ENCODE measurements around the gene IGFALS. TPM values are rescaled to one million over a fixed set of nuclear protein-coding genes. Genes with fewer than 3 reads are reported as not detected.

Gene IGFALS
- total RNA-seq, 1 donor from 2014 or later, result not detected

DNA sequence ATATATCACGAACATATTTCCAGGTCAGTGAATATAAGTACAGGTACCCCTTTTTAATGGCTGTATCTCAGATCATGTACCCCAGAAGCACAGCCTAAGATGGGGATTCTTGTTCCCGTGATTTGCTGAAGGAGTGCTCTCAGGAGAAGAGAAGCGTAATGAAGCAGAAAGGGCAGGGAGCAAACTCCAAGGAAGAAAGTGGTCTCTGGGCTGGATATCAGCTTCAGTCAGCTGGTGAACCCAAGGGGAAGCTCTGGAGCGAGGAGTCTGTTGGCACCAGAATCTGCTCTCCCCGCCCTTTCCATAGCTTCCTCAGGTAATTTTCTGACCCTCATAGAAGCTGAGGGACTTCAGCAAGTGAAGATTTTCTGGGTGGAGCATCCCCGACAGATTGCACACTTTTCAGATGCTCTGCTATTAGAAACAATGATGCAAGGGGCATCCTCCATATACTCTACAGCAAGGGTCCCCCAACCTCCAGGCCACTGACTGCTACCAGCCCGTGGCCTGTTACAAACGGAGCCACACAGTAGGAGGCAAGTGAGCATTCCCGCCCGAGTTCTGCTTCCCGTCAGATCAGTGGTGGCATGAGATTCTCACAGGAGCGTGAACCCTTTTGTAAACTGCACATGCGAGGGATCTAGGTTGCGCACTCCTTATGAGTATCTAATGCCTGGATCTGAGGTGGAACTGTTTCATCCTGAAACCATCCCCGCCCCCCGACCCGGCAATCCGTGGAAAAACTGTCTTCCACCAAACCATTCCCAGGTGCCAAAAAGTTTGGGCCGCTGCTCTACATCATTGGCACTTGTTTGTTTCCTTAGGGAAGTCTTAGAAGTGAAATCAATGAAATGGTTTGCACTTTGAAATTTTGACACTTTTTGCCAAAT, 37.9 kb upstream of the IGFALS start:
- no peak for DNase-seq (ENCODE audit: low spot score)
- Mint-ChIP-seq H3K4me3 (ENCODE audit: unreplicated experiment) (peak overlapping the region; percentile 8), H3K36me3 (ENCODE audit: low read depth, unreplicated experiment) (peaks cover 5% of the 10 kb centered on the region), H3K27me3 (ENCODE audit: unreplicated experiment) (no peaks in the 10 kb centered on the region), H3K27ac (ENCODE audit: unreplicated experiment) (no peak overlapping the region), H3K4me1 (ENCODE audit: unreplicated experiment) (peaks cover 14% of the 10 kb centered on the region), H3K9me3 (ENCODE audit: unreplicated experiment) (no peaks in the 10 kb centered on the region)
- TF ChIP-seq, protein P1, sequence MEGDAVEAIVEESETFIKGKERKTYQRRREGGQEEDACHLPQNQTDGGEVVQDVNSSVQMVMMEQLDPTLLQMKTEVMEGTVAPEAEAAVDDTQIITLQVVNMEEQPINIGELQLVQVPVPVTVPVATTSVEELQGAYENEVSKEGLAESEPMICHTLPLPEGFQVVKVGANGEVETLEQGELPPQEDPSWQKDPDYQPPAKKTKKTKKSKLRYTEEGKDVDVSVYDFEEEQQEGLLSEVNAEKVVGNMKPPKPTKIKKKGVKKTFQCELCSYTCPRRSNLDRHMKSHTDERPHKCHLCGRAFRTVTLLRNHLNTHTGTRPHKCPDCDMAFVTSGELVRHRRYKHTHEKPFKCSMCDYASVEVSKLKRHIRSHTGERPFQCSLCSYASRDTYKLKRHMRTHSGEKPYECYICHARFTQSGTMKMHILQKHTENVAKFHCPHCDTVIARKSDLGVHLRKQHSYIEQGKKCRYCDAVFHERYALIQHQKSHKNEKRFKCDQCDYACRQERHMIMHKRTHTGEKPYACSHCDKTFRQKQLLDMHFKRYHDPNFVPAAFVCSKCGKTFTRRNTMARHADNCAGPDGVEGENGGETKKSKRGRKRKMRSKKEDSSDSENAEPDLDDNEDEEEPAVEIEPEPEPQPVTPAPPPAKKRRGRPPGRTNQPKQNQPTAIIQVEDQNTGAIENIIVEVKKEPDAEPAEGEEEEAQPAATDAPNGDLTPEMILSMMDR (IDR thresholded peaks at IDR 0.05; ENCODE audit: unreplicated experiment), result no peak

DNA sequence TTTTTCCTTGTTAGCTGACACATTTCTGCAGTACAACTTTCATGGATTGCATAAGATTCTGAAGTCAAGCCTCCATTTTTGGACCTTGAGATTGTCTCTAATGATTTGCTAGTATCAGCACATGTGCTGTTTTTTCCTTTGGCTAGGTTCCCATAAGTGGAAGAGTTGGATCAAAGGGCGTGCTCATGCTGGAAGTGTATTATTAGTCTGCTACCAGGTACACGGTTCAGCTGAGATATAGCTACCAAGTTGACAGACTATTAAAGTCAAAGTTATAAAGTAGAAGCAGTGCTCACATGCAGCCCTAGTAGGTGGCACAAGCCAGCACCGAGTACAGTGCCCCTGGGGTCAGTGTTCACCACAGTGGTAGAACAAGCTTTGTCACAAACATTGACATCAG, 36.7 kb upstream of the IGFALS start:
- Mint-ChIP-seq H3K36me3 (ENCODE audit: low read depth, unreplicated experiment) (peaks cover 5% of the 10 kb centered on the region), H3K4me1 (ENCODE audit: unreplicated experiment) (peaks cover 14% of the 10 kb centered on the region), H3K27me3 (ENCODE audit: unreplicated experiment) (no peaks in the 10 kb centered on the region), H3K27ac (ENCODE audit: unreplicated experiment) (no peak overlapping the region), H3K4me3 (ENCODE audit: unreplicated experiment) (no peak overlapping the region), H3K9me3 (ENCODE audit: unreplicated experiment) (no peaks in the 10 kb centered on the region)
- TF ChIP-seq, protein P1 (IDR thresholded peaks at IDR 0.05; ENCODE audit: unreplicated experiment), result no peak
- DNase-seq (ENCODE audit: low spot score), result no peak

DNA sequence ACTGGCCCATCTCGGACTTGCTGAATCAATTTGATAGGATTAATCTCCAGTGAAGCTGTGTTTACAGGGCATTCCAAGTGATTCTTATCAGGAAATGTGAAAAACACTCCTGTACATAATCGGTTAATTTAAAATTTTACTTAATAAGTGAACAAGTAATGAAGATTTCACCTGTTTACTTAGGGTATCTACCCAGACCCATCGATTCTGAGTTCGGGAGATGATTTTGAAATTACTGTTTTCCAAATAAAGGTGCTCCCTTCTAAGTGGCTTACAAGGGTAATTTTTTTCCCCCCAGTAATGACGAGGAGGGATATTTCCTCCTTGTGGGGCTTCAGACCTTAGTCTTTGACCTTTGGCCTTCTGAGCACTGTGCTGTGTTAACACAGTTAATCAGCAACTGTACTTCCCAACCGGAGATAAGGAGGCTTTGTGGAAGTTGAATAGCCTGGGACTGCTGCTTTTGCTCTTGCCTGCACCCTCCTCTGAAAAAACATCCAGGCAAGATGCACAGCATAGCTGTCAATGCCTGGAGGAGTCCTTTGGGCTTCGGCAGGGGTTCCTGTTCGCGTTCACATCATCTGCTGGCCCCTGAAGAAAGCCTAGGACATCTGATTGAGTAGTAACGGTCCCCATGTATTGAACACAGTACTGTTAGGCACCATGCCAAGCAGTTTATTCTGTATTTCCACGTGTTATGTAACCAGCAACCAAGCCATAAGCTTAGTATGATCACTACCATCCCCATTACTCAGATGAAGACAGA, 35.3 kb upstream of the IGFALS start:
- TF ChIP-seq, protein P1 (IDR thresholded peaks at IDR 0.05; ENCODE audit: unreplicated experiment), result no peak
- H3K4me1 Mint-ChIP-seq (ENCODE audit: unreplicated experiment), result peaks cover 14% of the 10 kb centered on the region
- no peaks in the 10 kb centered on the region for H3K27me3 Mint-ChIP-seq (ENCODE audit: unreplicated experiment)
- H3K36me3 Mint-ChIP-seq (ENCODE audit: low read depth, unreplicated experiment), result peaks cover 5% of the 10 kb centered on the region
- peak overlapping the region; percentile 62 for H3K4me3 Mint-ChIP-seq (ENCODE audit: unreplicated experiment)
- no peaks in the 10 kb centered on the region for H3K9me3 Mint-ChIP-seq (ENCODE audit: unreplicated experiment)
- DNase-seq (ENCODE audit: low spot score), result no peak
- H3K27ac Mint-ChIP-seq (ENCODE audit: unreplicated experiment), result no peak overlapping the region

DNA sequence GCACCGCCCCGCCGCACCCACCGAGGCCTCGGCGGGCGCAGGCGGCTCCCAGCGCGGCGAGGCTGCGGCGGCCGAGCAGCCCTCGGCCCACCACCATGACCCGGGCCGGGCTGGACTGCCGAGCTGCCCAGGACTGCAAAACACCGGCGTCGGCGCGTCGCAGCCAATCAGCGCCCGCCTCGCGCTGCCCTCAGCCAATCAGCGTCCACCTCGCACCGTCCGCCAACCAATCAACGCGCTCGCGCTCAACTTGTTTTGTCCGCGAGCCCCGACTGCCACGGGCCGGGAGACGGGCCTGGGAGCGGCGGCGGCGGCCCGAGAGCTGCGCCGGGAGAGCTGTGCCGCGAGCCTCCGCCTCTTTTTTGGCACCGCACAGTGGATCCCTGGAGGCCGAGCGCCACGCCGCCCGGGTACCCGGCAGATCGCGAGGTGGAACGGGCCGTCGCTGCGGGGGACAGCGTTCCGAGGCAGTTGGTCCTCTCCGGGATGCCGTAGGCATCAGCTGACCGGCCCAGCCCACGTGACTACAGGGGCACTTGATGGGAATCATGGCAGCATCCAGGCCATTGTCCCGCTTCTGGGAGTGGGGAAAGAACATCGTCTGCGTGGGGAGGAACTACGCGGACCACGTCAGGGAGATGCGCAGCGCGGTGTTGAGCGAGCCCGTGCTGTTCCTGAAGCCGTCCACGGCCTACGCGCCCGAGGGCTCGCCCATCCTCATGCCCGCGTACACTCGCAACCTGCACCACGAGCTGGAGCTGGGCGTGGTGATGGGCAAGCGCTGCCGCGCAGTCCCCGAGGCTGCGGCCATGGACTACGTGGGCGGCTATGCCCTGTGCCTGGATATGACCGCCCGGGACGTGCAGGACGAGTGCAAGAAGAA, 33.4 kb upstream of the IGFALS start, which contains the start of the genes FAHD1 and HAGH:
FAHD1 (plus strand) TSS at position 516 of the 883 bp plus-strand sequence; CDS start at position 549, 33 bp downstream.
HAGH (minus strand) TSS at position 135 of the 883 bp plus-strand sequence; CDS start at position 97, 38 bp downstream.
- Mint-ChIP-seq H3K9me3 (ENCODE audit: unreplicated experiment) (no peaks in the 10 kb centered on the region), H3K27me3 (ENCODE audit: unreplicated experiment) (no peaks in the 10 kb centered on the region), H3K4me1 (ENCODE audit: unreplicated experiment) (peaks cover 14% of the 10 kb centered on the region), H3K27ac (ENCODE audit: unreplicated experiment) (no peak within 1 kb of the TSS), H3K4me3 (ENCODE audit: unreplicated experiment) (peak within 1 kb of the TSS; percentile 97), H3K36me3 (ENCODE audit: low read depth, unreplicated experiment) (peaks cover 5% of the 10 kb centered on the region)
- peak; percentile 92 for DNase-seq (ENCODE audit: low spot score)
- TF ChIP-seq, protein P1 (IDR thresholded peaks at IDR 0.05; ENCODE audit: unreplicated experiment), result no peak

Measured in endothelial cell (in vitro differentiated cells).